Measurements from ENCODE around the gene MYH6. TPM values are rescaled to one million over a fixed set of nuclear protein-coding genes. Genes with fewer than 3 reads are reported as not detected.
"Not testable (repeated sequence)": the region's sequence is repeated elsewhere in the genome, so short reads cannot be mapped to it uniquely, and the experiment has no call there.

The MYH6 gene
- polyA plus RNA-seq, 4 donors, result 0.01 to 52.1 (median 1.1) TPM

- no peaks in the 10 kb centered on the region for H3K36me3 ChIP-seq (ENCODE audit: control insufficient read depth in 3 of 3, insufficient read depth in 2 of 3, low read depth in 1 of 3, low read length in 3 of 3)
- peaks cover 0 to 8% (median 0%) of the 10 kb centered on the region in 3 donors for H3K27me3 ChIP-seq (ENCODE audit: control insufficient read depth in 3 of 3, insufficient read depth in 3 of 3, low read length in 3 of 3)
- H3K4me1 ChIP-seq (ENCODE audit: control insufficient read depth in 3 of 3, insufficient read depth in 2 of 3, low read depth in 1 of 3, low read length in 2 of 3), result peaks cover 0 to 18% (median 0%) of the 10 kb centered on the region in 3 donors
- H3K4me3 ChIP-seq (ENCODE audit: low read depth in 1 of 3, low read length in 3 of 3), result no peak overlapping the region
- no peaks in the 10 kb centered on the region for H3K9me3 ChIP-seq (ENCODE audit: control insufficient read depth in 2 of 2, insufficient read depth in 1 of 2, low read depth in 1 of 2, low read length in 1 of 2)
- H3K27ac ChIP-seq (ENCODE audit: low read depth in 1 of 3, low read length in 2 of 3), result no peak overlapping the region
- DNase-seq (no peak), FAIRE-seq (no peak)
- WGBS, 3 donors, result 68 to 80% (median 77%) methylated on average over 15 to 17 of the region's 17 CpGs
Measured at GRCh38 chr14:23432102-23432925, 24.2 kb upstream of the MYH6 start.

GRCh38 chr14:23431486-23431885, 23.4 kb upstream of the MYH6 start:
- WGBS, 3 donors, result 86 to 92% (median 87%) methylated on average over 10 of the region's 10 CpGs
- Histone ChIP-seq H3K4me3 (ENCODE audit: low read depth in 1 of 3, low read length in 3 of 3) (no peak overlapping the region), H3K27ac (ENCODE audit: low read depth in 1 of 3, low read length in 2 of 3) (no peak overlapping the region), H3K36me3 (ENCODE audit: control insufficient read depth in 3 of 3, insufficient read depth in 2 of 3, low read depth in 1 of 3, low read length in 3 of 3) (no peaks in the 10 kb centered on the region), H3K4me1 (ENCODE audit: control insufficient read depth in 3 of 3, insufficient read depth in 2 of 3, low read depth in 1 of 3, low read length in 2 of 3) (peaks cover 0 to 11% (median 0%) of the 10 kb centered on the region in 3 donors), H3K9me3 (ENCODE audit: control insufficient read depth in 2 of 2, insufficient read depth in 1 of 2, low read depth in 1 of 2, low read length in 1 of 2) (no peaks in the 10 kb centered on the region), H3K27me3 (ENCODE audit: control insufficient read depth in 3 of 3, insufficient read depth in 3 of 3, low read length in 3 of 3) (peaks cover 0 to 8% (median 0%) of the 10 kb centered on the region in 3 donors)
- DNase-seq, result no peak
- FAIRE-seq, result no peak

GRCh38 chr14:23430723-23431085, 22.6 kb upstream of the MYH6 start:
- Histone ChIP-seq H3K9me3 (ENCODE audit: control insufficient read depth in 2 of 2, insufficient read depth in 1 of 2, low read depth in 1 of 2, low read length in 1 of 2) (no peaks in the 10 kb centered on the region), H3K4me3 (ENCODE audit: low read depth in 1 of 3, low read length in 3 of 3) (no peak overlapping the region), H3K36me3 (ENCODE audit: control insufficient read depth in 3 of 3, insufficient read depth in 2 of 3, low read depth in 1 of 3, low read length in 3 of 3) (no peaks in the 10 kb centered on the region), H3K27me3 (ENCODE audit: control insufficient read depth in 3 of 3, insufficient read depth in 3 of 3, low read length in 3 of 3) (peaks cover 0 to 8% (median 0%) of the 10 kb centered on the region in 3 donors), H3K4me1 (ENCODE audit: control insufficient read depth in 3 of 3, insufficient read depth in 2 of 3, low read depth in 1 of 3, low read length in 2 of 3) (peaks cover 0 to 4% (median 0%) of the 10 kb centered on the region in 3 donors), H3K27ac (ENCODE audit: low read depth in 1 of 3, low read length in 2 of 3) (no peak overlapping the region)
- no peak for DNase-seq
- no peak for FAIRE-seq
- WGBS, 3 donors, result 40 to 55% (median 54%) methylated on average over 2 of the region's 2 CpGs

GRCh38 chr14:23430016-23430722, 22.1 kb upstream of the MYH6 start:
- no peak overlapping the region for H3K27ac ChIP-seq (ENCODE audit: low read depth in 1 of 3, low read length in 2 of 3)
- WGBS, 3 donors, result 79 to 84% (median 82%) methylated on average over 10 of the region's 10 CpGs
- H3K9me3 ChIP-seq (ENCODE audit: control insufficient read depth in 2 of 2, insufficient read depth in 1 of 2, low read depth in 1 of 2, low read length in 1 of 2), result no peaks in the 10 kb centered on the region
- no peaks in the 10 kb centered on the region for H3K36me3 ChIP-seq (ENCODE audit: control insufficient read depth in 3 of 3, insufficient read depth in 2 of 3, low read depth in 1 of 3, low read length in 3 of 3)
- DNase-seq (no peak), FAIRE-seq (no peak)
- peaks cover 0 to 8% (median 0%) of the 10 kb centered on the region in 3 donors for H3K27me3 ChIP-seq (ENCODE audit: control insufficient read depth in 3 of 3, insufficient read depth in 3 of 3, low read length in 3 of 3)
- H3K4me3 ChIP-seq (ENCODE audit: low read depth in 1 of 3, low read length in 3 of 3), result no peak overlapping the region
- no peaks in the 10 kb centered on the region for H3K4me1 ChIP-seq (ENCODE audit: control insufficient read depth in 3 of 3, insufficient read depth in 2 of 3, low read depth in 1 of 3, low read length in 2 of 3)

- Histone ChIP-seq H3K36me3 (ENCODE audit: control insufficient read depth in 3 of 3, insufficient read depth in 2 of 3, low read depth in 1 of 3, low read length in 3 of 3) (no peaks in the 10 kb centered on the region), H3K27me3 (ENCODE audit: control insufficient read depth in 3 of 3, insufficient read depth in 3 of 3, low read length in 3 of 3) (peaks cover 0 to 8% (median 0%) of the 10 kb centered on the region in 3 donors), H3K27ac (ENCODE audit: low read depth in 1 of 3, low read length in 2 of 3) (no peak overlapping the region), H3K4me3 (ENCODE audit: low read depth in 1 of 3, low read length in 3 of 3) (no peak overlapping the region), H3K9me3 (ENCODE audit: control insufficient read depth in 2 of 2, insufficient read depth in 1 of 2, low read depth in 1 of 2, low read length in 1 of 2) (no peaks in the 10 kb centered on the region), H3K4me1 (ENCODE audit: control insufficient read depth in 3 of 3, insufficient read depth in 2 of 3, low read depth in 1 of 3, low read length in 2 of 3) (no peaks in the 10 kb centered on the region)
- WGBS, 3 donors, result 89 to 92% (median 91%) methylated on average over 12 to 13 of the region's 13 CpGs
- DNase-seq (no peak), FAIRE-seq (no peak)
Measured at GRCh38 chr14:23428686-23429495, 20.8 kb upstream of the MYH6 start.

GRCh38 chr14:23425798-23426197, 17.7 kb upstream of the MYH6 start:
- FAIRE-seq; DNase-seq; H3K4me1 ChIP-seq (ENCODE audit: control insufficient read depth in 3 of 3, insufficient read depth in 2 of 3, low read depth in 1 of 3, low read length in 2 of 3); H3K36me3 ChIP-seq (ENCODE audit: control insufficient read depth in 3 of 3, insufficient read depth in 2 of 3, low read depth in 1 of 3, low read length in 3 of 3); H3K4me3 ChIP-seq (ENCODE audit: low read depth in 1 of 3, low read length in 3 of 3); H3K27me3 ChIP-seq (ENCODE audit: control insufficient read depth in 3 of 3, insufficient read depth in 3 of 3, low read length in 3 of 3); H3K9me3 ChIP-seq (ENCODE audit: control insufficient read depth in 2 of 2, insufficient read depth in 1 of 2, low read depth in 1 of 2, low read length in 1 of 2); H3K27ac ChIP-seq (ENCODE audit: low read depth in 1 of 3, low read length in 2 of 3): not testable (repeated sequence)
- WGBS, 3 donors, result 84 to 91% (median 86%) methylated on average over 6 of the region's 6 CpGs

GRCh38 chr14:23425169-23425568, 17.1 kb upstream of the MYH6 start:
- WGBS, 3 donors, result 67 to 75% (median 75%) methylated on average over 10 of the region's 10 CpGs
- Histone ChIP-seq H3K9me3 (ENCODE audit: control insufficient read depth in 2 of 2, insufficient read depth in 1 of 2, low read depth in 1 of 2, low read length in 1 of 2) (no peaks in the 10 kb centered on the region), H3K4me3 (ENCODE audit: low read depth in 1 of 3, low read length in 3 of 3) (no peak overlapping the region), H3K4me1 (ENCODE audit: control insufficient read depth in 3 of 3, insufficient read depth in 2 of 3, low read depth in 1 of 3, low read length in 2 of 3) (no peaks in the 10 kb centered on the region), H3K27ac (ENCODE audit: low read depth in 1 of 3, low read length in 2 of 3) (no peak overlapping the region), H3K36me3 (ENCODE audit: control insufficient read depth in 3 of 3, insufficient read depth in 2 of 3, low read depth in 1 of 3, low read length in 3 of 3) (no peaks in the 10 kb centered on the region), H3K27me3 (ENCODE audit: control insufficient read depth in 3 of 3, insufficient read depth in 3 of 3, low read length in 3 of 3) (peaks cover 0 to 4% (median 0%) of the 10 kb centered on the region in 3 donors)
- no peak for FAIRE-seq
- DNase-seq, result no peak

- H3K36me3 ChIP-seq (ENCODE audit: control insufficient read depth in 3 of 3, insufficient read depth in 2 of 3, low read depth in 1 of 3, low read length in 3 of 3), result no peaks in the 10 kb centered on the region
- no peak for DNase-seq
- H3K27me3 ChIP-seq (ENCODE audit: control insufficient read depth in 3 of 3, insufficient read depth in 3 of 3, low read length in 3 of 3), result peaks cover 0 to 2% (median 0%) of the 10 kb centered on the region in 3 donors
- 66 to 82% (median 76%) methylated on average over 6 of the region's 6 CpGs for WGBS, 3 donors
- no peak for FAIRE-seq
- H3K27ac ChIP-seq (ENCODE audit: low read depth in 1 of 3, low read length in 2 of 3), result no peak overlapping the region
- no peaks in the 10 kb centered on the region for H3K9me3 ChIP-seq (ENCODE audit: control insufficient read depth in 2 of 2, insufficient read depth in 1 of 2, low read depth in 1 of 2, low read length in 1 of 2)
- no peaks in the 10 kb centered on the region for H3K4me1 ChIP-seq (ENCODE audit: control insufficient read depth in 3 of 3, insufficient read depth in 2 of 3, low read depth in 1 of 3, low read length in 2 of 3)
- H3K4me3 ChIP-seq (ENCODE audit: low read depth in 1 of 3, low read length in 3 of 3), result no peak overlapping the region
Measured at GRCh38 chr14:23423657-23424056, 15.6 kb upstream of the MYH6 start.
